GM06990 (cell line): Measurements from ENCODE around the gene NFYA.

Source experiments
- DNase-seq: peaks from one replicate; pipeline ENCODE4 v3.0.0-alpha.2; 2011; ENCODE audit not compliant: insufficient read length; ENCODE audit errors: extremely low read depth
- H3K27me3 ChIP-seq: replicated peaks from 2 replicates; pipeline ENCODE4 v1.6.0; 2011; ENCODE audit warnings: low read length; ENCODE audit not compliant: control insufficient read depth, insufficient read depth
- H3K36me3 ChIP-seq: 2 replicates; pipeline ENCODE4 v1.5.1; 2011; ENCODE audit warnings: low read length; ENCODE audit not compliant: control insufficient read depth, insufficient read depth
- H3K4me3 ChIP-seq: replicated peaks from 2 replicates; pipeline ENCODE4 v1.5.1; 2011; ENCODE audit warnings: low read depth, mild to moderate bottlenecking, control low read depth, low read length
- CTCF ChIP-seq: IDR thresholded peaks from 2 replicates; pipeline ENCODE4 v1.5.1; 2011; ENCODE audit warnings: low read length, control low read depth, mild to moderate bottlenecking, inconsistent platforms; ENCODE audit not compliant: insufficient read depth, poor library complexity, severe bottlenecking

NFYA gene

DNA sequence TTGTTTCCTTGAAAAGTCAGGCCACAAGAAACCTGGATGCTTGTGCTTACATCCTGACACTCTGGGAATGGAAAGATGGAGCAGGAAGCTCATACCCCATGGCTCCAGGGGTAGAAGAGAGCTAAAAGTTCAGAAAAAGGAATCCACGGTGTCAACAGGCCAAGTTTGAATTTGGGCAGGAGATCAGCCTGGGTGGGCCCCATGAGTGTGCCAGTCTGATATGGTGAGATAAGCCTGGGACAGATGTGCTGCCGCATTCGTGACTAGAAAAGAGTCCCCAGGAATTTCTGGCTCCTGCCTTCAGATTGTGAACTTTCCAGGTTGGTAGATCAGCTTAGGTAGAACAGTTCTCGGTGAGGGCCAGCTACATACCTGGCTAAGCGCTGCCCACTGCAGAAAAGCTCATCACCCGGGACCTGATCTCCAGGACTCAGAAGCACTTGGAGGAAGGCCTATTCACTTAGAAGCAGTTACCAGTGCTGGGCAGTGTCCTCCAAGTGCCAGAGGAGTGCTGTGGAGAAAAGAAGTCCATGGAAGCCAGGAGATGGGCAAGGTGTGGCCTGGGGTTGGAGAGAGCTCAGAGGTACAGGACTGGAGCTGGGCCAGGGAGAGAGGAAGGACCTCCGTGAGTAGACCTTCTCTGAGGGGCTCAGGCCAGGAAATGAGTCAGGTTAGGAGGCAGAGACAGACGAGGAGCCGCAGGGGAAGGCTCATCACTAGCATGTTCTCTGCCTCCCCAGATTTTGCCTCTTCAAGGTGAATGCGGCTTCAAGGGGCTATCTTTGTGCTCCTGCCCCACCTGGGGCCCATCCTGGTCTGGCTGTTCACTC, 30.3 kb upstream of the NFYA start, which contains the start of gene TSPO2:
TSS of gene TSPO2 (plus strand) at position 242 of the 830 bp plus-strand sequence. CDS start at position 761, 519 bp downstream.
- no peak for TF ChIP-seq CTCF
- H3K36me3 ChIP-seq = no peaks in the 10 kb centered on the region
- no peaks in the 10 kb centered on the region for H3K27me3 ChIP-seq
- no peak for DNase-seq
- no peak within 1 kb of the TSS for H3K4me3 ChIP-seq

DNA sequence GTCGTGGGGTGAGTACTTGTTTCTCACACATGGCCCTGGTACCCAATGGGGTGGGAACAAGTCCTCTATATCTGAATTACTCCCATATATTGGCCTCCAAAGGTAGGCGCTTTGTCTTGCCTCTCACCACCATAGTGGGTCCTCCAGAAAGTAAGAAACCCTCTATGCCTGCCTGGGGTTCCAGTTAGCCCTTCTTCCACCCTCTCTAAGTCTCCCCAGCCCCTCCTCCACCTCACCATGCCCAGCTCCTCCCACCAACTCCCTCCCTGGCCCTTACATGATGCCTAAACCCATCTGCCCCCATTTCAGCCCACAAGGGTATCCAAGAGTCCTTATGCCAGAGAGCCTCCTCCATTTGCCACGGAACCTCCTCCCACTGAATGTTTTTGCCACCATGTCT, 29.6 kb upstream of the NFYA start:
- Histone ChIP-seq H3K27me3 (no peaks in the 10 kb centered on the region), H3K4me3 (no peak overlapping the region), H3K36me3 (no peaks in the 10 kb centered on the region)
- no peak for TF ChIP-seq CTCF
- DNase-seq = no peak

GRCh38 chr6:41045664-41046063, 27.1 kb upstream of the NFYA start:
- no peaks in the 10 kb centered on the region for H3K27me3 ChIP-seq
- no peak for TF ChIP-seq CTCF
- no peaks in the 10 kb centered on the region for H3K36me3 ChIP-seq
- H3K4me3 ChIP-seq = no peak overlapping the region
- DNase-seq = no peak

GRCh38 chr6:41046084-41046483, 26.7 kb upstream of the NFYA start:
- no peaks in the 10 kb centered on the region for H3K36me3 ChIP-seq
- TF ChIP-seq CTCF = no peak
- no peak overlapping the region for H3K4me3 ChIP-seq
- no peak for DNase-seq
- H3K27me3 ChIP-seq = no peaks in the 10 kb centered on the region

GRCh38 chr6:41047306-41047705, 25.5 kb upstream of the NFYA start:
- no peak overlapping the region for H3K4me3 ChIP-seq
- TF ChIP-seq CTCF = no peak
- H3K27me3 ChIP-seq = no peaks in the 10 kb centered on the region
- no peaks in the 10 kb centered on the region for H3K36me3 ChIP-seq
- DNase-seq = no peak
